GM19025 (cell line): ENCODE data around the gene KMT2B.
"Not testable (repeated sequence)": the region's sequence is repeated elsewhere in the genome, so short reads cannot be mapped to it uniquely, and the experiment has no call there.

ENCODE experiments used
- ATAC-seq: cut with Tn5 transposase; IDR thresholded peaks from one replicate; pipeline ENCODE4 v1.9.1; 2021; ENCODE audit warnings: mild to moderate bottlenecking, low read depth, moderate library complexity; ENCODE audit not compliant: unreplicated experiment

The KMT2B gene

GRCh38 chr19:35755550-35756376 lies 38.0 kb downstream of the KMT2B start:
- ATAC-seq, result no peak

GRCh38 chr19:35756377-35757230 lies 38.8 kb downstream of the KMT2B start, which contains the start of gene HSPB6:
HSPB6 (minus strand) TSS chr19:35757029; CDS start chr19:35757008, 21 bp downstream.
- no peak for ATAC-seq

GRCh38 chr19:35757231-35757748 lies 39.5 kb downstream of the KMT2B start:
- no peak for ATAC-seq

GRCh38 chr19:35757749-35758608 lies 40.2 kb downstream of the KMT2B start, which contains the start of gene PROSER3:
PROSER3 (plus strand) TSS chr19:35758176; CDS start chr19:35758216, 40 bp downstream.
- peak; percentile 93 for ATAC-seq

GRCh38 chr19:35759697-35760096 lies 41.9 kb downstream of the KMT2B start:
- no peak for ATAC-seq

GRCh38 chr19:35760711-35761349 lies 43.0 kb downstream of the KMT2B start:
- no peak for ATAC-seq

- no peak for ATAC-seq
Observed at GRCh38 chr19:35764432-35765315, 46.9 kb downstream of the KMT2B start.

- no peak for ATAC-seq
Observed at GRCh38 chr19:35766571-35767104, 48.8 kb downstream of the KMT2B start.

- ATAC-seq, result no peak
Observed at GRCh38 chr19:35767288-35768081, 49.7 kb downstream of the KMT2B start.

- ATAC-seq, result no peak
Observed at GRCh38 chr19:35768082-35768421, 50.2 kb downstream of the KMT2B start.

- ATAC-seq, result not testable (repeated sequence)
Observed at GRCh38 chr19:35772362-35772761, 54.6 kb downstream of the KMT2B start.

- no peak for ATAC-seq
Observed at GRCh38 chr19:35773020-35773806, 55.4 kb downstream of the KMT2B start.

GRCh38 chr19:35774274-35775045 lies 56.7 kb downstream of the KMT2B start:
- ATAC-seq, result no peak

GRCh38 chr19:35775046-35775297 lies 57.2 kb downstream of the KMT2B start:
- ATAC-seq, result no peak

GRCh38 chr19:35775298-35776101 lies 57.7 kb downstream of the KMT2B start, which contains the start of gene ARHGAP33:
ARHGAP33 (plus strand) TSS chr19:35775564; CDS start chr19:35775659, 95 bp downstream.
- peak; percentile 95 for ATAC-seq
